ENCODE data around the gene LCP1.
"Not testable (repeated sequence)": the region's sequence is repeated elsewhere in the genome, so short reads cannot be mapped to it uniquely, and the experiment has no call there.

The LCP1 gene

DNA sequence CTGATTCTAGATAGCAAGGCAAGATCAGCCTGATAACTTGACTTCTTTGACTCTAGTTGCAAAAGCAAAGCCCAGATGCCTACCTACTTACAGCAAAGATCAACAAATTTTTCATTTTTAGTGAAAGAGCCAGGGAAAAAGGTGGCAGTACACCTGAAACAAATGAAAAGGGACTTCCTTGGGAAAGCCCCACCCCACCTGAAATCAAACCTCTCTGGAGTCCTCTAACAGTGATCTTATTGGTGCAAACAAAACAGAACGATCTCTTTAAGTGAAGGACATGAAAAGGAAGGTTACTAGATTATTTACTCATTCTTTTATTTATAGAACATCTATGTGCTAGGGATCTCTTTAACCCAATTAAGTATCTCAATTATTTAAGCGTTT, 507 bp upstream of the LCP1 start:
- no peak for DNase-seq (ENCODE audit: low spot score)

GRCh38 chr13:46181377-46181839, 569 bp downstream of the LCP1 start:
- DNase-seq (ENCODE audit: low spot score) = no peak

DNA sequence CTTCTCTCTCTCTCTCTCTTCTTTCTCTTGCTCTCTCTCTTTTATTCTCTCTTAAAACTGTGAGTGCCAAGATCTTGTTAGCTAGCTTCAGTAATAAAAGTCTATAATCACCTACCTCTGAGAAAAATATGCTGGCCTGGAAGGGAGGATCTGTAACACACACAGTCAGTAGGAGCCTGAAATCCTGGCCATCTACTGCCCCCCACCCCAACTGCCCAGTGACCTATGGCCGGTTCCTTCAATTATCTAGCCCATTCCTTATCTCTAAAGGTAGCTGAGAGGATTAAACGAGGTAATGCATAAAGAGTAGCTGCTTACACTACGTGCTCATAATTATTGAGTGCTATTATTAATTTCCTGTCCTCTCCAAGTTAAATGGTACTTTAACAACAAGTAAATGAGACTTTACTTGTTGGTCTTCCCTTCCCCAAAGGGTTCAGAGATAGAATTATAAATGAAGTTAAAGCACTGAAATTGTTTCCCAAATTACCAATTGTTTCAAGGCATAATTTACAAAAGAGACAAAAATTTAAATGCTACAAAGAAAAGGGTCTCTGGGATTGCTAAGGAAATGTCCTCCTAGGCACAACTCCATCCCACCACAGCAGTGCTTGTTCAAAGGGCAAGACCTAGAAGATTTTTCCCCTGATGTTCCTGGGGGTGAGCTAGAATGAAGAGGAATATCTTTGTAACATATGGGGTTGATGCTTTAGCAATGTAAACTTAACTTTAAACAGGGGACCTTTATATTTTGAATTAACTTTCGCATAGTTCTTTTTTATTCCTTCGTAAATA, 1.8 kb downstream of the LCP1 start:
- DNase-seq (ENCODE audit: low spot score) = no peak

- no peak for DNase-seq (ENCODE audit: low spot score)
Measured at GRCh38 chr13:46179491-46179908, 2.5 kb downstream of the LCP1 start.

DNA sequence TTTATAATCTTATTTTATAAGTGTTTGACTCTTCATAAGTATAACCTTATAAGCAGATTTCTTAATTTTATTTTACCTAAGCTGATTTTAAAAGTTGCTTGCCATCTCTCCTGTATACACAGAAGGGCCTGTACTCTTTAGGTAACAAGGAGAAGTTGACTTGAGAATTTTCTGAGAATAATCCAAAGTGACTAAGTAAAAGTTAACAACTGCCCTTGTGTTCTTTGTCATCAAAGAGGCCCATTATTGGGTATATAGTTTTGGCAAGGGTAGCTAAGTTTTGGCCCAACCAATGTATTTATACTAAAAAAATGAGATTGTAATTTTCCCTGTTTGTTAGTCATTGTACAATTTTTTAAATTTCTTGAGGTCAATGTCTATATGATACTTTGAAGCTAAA, 3.2 kb downstream of the LCP1 start:
- no peak for DNase-seq (ENCODE audit: low spot score)

DNA sequence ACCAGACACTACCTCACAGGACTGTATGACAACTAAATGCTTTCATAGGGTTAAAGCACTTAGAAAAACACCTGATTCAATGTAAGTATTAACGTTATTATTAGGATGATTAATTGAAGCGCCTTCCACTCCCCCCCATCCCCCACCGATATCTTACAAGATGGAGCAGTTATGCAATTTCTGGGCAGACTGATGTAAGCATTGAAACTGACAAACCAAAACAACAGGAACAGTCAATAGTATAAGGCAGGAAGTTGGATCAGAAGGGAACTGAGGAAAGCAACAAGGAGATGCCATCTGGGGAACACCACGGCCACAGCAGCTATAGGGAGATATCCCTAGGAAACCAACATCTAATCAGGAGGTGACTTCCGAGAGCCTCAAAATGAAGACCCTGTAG, 3.8 kb downstream of the LCP1 start:
- DNase-seq (ENCODE audit: low spot score) = no peak

DNA sequence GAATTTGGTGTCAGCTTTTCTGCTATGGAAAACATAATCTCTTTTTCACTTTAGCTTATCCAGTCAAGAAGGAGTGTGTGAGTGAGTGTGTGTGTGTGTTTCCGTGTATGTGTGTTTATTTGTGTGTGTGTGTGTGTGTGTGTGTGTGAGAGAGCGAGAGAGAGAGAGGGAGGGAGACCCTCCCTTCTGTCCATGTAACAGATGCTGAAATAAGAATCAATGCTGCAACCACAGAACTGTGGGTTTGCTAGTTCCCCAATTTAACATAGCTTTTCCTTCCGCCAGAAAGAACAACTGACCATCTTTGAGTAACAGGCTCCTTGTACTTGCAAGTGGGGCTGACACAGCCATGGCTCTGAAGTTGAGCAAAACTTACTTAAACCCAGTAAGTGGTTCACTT, 5.2 kb downstream of the LCP1 start:
- no peak for DNase-seq (ENCODE audit: low spot score)

- DNase-seq (ENCODE audit: low spot score) = no peak
Measured at GRCh38 chr13:46173656-46174055, 8.3 kb downstream of the LCP1 start.

DNA sequence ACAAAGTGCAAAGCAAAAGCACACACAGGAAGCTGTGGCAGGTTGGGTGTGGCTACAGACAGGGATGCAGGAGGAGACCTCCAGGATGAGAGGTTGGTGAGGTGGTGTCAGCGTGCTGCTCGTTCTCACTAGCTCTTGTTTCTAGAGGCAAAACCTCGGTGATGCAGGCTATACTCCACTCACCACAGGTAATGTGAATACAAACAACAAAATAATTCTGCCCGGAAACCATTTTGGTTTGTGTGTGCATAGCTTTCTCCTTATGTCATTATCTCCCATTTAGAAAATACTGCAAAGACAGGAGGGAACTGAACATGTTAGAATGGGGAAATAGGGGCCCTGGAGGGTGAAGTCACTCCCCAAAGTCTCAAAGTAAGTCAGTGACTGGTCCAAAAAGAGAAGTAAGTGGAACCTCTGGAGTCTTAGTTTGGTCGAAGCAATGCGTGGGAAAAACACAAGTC, 9.4 kb downstream of the LCP1 start:
- DNase-seq (ENCODE audit: low spot score) = no peak

GRCh38 chr13:46171739-46172138, 10.2 kb downstream of the LCP1 start:
- DNase-seq (ENCODE audit: low spot score) = no peak

- no peak for DNase-seq (ENCODE audit: low spot score)
Measured at GRCh38 chr13:46171217-46171616, 10.8 kb downstream of the LCP1 start.

DNA sequence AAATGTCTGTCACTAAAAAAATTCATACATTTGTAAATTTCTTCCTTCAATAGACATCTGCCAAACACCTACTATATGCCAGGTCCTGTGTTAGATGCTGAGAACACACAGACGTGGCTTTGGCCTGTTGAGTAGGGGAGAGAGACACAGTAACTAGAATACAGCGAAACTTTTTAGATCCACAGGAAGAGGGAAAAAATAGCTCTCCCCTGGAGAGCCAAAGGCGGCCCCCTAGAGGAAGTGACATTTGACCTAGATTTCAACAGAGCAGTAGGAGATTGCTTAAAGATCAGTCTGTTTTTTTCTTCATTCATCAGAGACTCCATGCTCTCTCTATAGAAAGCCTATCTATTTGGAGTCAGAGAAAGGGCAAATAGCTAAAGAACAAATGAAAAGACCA, 11.3 kb downstream of the LCP1 start:
- DNase-seq (ENCODE audit: low spot score) = no peak

- DNase-seq (ENCODE audit: low spot score) = no peak
Measured at GRCh38 chr13:46170268-46170667, 11.7 kb downstream of the LCP1 start.

GRCh38 chr13:46169758-46170157, 12.2 kb downstream of the LCP1 start:
- no peak for DNase-seq (ENCODE audit: low spot score)

- no peak for DNase-seq (ENCODE audit: low spot score)
Measured at GRCh38 chr13:46168783-46169182, 13.2 kb downstream of the LCP1 start.

DNA sequence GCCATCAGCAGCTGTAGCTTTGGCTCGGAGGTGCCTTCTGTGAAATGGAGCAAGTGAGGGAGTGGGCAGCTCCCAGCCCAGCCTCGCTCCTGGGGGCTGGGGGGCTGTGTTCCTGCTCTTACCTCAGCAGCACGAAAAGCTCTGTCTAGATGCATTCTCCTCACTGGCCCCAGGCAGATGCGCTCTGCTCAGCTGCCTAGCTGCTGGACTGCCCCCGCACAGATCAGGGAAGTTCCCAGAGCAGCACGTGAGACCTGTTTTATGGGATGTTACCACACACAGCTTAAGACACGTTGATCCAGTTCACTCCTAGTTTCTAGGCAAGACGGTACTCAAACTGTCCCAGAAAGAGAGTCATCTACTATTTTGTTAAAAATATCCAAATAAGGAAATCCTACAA, 13.6 kb downstream of the LCP1 start:
- no peak for DNase-seq (ENCODE audit: low spot score)

DNA sequence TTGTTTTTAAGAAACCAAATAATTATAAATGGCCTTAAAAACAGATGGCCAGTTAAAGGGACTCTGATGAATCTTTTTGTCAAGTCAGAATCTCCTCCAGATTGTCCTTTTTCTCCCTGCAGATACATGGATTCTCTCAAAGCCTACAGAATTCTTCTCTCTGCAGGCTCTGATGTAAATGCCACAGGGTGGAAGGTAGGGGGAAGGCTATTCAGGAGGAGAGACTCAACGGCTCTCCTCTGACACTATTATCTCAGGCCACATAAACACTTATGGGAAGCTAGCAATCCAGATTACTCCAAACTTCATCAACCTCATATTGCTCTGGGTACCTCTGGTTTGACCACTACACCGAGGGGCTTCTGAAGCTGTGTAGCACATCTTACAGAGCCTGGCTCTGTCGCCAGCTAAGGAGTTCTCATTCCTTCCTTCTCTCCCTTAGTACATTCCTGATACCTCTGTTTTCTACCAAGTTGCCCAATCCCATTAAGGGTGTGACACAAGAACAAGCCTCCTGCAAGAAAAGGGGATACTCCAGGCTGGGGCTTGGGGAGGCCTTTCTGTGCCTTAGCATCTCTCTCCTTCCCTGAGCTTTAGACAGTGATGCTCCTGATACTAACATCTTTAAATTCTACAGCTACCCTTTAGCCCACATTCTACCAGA, 14.9 kb downstream of the LCP1 start:
- no peak for DNase-seq (ENCODE audit: low spot score)

DNA sequence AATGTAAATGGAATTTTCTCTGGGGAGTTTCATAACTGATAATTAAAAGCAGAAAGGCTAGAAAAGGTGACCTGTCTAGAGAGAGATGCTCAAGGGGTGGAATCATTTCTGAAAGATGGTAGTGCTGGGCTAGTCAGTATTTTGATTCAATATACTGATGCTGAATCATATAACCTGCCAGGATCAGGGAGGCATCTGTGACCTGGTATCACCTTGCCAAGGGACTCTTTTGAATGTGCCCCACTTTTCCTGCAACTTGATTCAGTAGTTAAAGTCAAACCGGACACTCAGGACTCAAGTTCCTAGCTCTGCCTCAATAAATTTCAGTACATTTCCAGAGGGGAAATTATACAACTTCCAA, 15.8 kb downstream of the LCP1 start:
- no peak for DNase-seq (ENCODE audit: low spot score)

- DNase-seq (ENCODE audit: low spot score) = no peak
Measured at GRCh38 chr13:46165485-46166223, 16.3 kb downstream of the LCP1 start.

DNA sequence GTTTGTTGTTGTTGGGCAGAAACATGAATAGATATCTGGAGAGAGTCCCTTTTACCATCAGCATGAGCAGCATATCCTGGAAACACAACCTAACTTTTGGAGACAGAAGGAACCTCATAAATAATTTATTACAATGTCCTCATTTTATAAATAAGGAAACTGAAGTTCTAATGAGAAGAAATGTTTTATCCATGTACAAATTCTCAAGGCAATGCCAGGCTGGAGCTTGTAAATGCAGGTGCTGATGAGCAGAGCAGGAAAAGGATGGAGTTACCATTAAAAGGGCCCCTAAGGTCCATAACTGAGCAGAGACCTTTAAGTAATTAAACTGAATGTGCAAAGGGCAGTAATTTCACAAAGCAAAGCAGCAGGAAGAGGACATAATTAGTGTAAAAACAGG, 17.3 kb downstream of the LCP1 start:
- no peak for DNase-seq (ENCODE audit: low spot score)

GRCh38 chr13:46162741-46163140, 19.2 kb downstream of the LCP1 start:
- not testable (repeated sequence) for DNase-seq (ENCODE audit: low spot score)

GRCh38 chr13:46160471-46161066, 21.4 kb downstream of the LCP1 start:
- DNase-seq (ENCODE audit: low spot score) = peak; percentile 69

GRCh38 chr13:46160065-46160464, 21.9 kb downstream of the LCP1 start:
- DNase-seq (ENCODE audit: low spot score) = no peak
